Measurements from ENCODE around the gene CYP46A1.

DNA sequence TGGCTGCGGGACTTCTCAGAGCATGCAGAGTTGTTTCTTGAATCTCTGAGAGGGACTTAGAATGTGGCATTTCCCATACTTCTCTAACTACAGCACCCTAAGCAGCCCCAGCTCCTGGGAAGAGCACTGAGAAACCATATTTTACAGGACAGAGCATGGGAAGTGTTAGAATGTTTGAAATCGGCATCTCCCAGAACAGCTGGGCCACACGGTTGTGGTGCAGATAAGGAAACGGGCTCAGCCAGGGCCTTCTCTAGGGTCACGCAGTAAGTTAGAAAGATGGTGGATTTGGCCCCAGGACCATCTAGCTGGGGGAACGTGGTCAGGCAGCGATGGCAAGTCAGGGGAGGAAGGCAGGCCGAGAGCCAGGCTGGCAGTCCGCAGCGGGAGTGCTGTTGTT lies 49.7 kb upstream of the CYP46A1 start:
- no peak for TF ChIP-seq CTCF (IDR thresholded peaks at IDR 0.05)
- no peak for TF ChIP-seq POLR2A (IDR thresholded peaks at IDR 0.05)
